ENCODE results near the gene HID1. TPM values are rescaled to one million over a fixed set of nuclear protein-coding genes. Genes with fewer than 3 reads are reported as not detected.

HID1 gene
- polyA plus RNA-seq, 2 of the 4 experiments (the other 2 are of a cell fraction) = 5.2 to 11.7 TPM

DNA sequence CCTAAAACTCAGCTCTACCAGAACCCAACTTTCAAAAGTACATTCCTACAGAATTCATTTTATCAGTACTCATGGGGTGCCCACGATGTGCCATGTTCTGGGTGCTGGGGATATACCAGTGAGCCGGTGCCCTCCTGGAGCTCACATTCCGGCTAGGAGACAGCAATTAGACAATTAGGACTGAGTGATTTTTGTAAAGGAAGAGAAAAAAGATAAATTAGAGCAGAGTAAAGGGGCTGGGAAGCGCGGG lies 39.5 kb upstream of the HID1 start (continued):
- no peak for TF ChIP-seq BHLHE40 (IDR thresholded peaks at IDR 0.05; ENCODE audit: low read depth, low read length)

- Histone ChIP-seq H3K4me3 (peak overlapping the region; percentile 76), H3K4me2 (peak overlapping the region; percentile 96), H3K27ac (peak overlapping the region; percentile 85 to 92), H3K9me3 (no peaks in the 10 kb centered on the region), H3K4me1 (peaks cover 18% of the 10 kb centered on the region)
- ATAC-seq (peak; percentile 8 to 13; a peak in 3 of 6 replicates), FAIRE-seq (no peak), DNase-seq (ENCODE audit: low read depth in 1 of 2, low spot score in 1 of 2) (no peak)
- POLR2A ChIA-PET = interaction anchor here (0.7 to 4.0 kb wide), 19 partner anchors 8 to 278 kb away, joined by 3 to 107 read pairs (median 11); partner anchors contain the start of genes ATP5PD, CDR2L, FDXR and HID1
- TF ChIP-seq ZSCAN20 (CRISPR knock-in tag; IDR thresholded peaks at IDR 0.05) (no peak), REST (IDR thresholded peaks at IDR 0.05) (no peak)
- 72% methylated on average over 13 of the region's 13 CpGs for WGBS (ENCODE audit: missing lambda C conversion rate)
- CTCF ChIA-PET = interaction anchor here (0.7 to 19.2 kb wide), 27 partner anchors 8 to 220 kb away, joined by 3 to 404 read pairs (median 6); partner anchors contain the start of genes CDR2L, HID1, NT5C and OTOP2
Measured at GRCh38 chr17:75011401-75012095, 39.0 kb upstream of the HID1 start.

GRCh38 chr17:75010683-75011400 lies 38.3 kb upstream of the HID1 start:
- Histone ChIP-seq H3K4me2 (no peak overlapping the region), H3K4me1 (peaks cover 18% of the 10 kb centered on the region), H3K27ac (no peak overlapping the region), H3K9me3 (no peaks in the 10 kb centered on the region), H3K4me3 (no peak overlapping the region)
- TF ChIP-seq ZNF302 (CRISPR knock-in tag; IDR thresholded peaks at IDR 0.05) = no peak
- no peak for TF ChIP-seq CBX2 (IDR thresholded peaks at IDR 0.05; ENCODE audit: borderline replicate concordance, low read depth)
- no peak for TF ChIP-seq BCL3 (IDR thresholded peaks at IDR 0.05)
- no peak for TF ChIP-seq USF2 (IDR thresholded peaks at IDR 0.05)
- TF ChIP-seq SREBF2 (IDR thresholded peaks at IDR 0.05) = no peak
- no peak for TF ChIP-seq CHD4 (IDR thresholded peaks at IDR 0.05; ENCODE audit: borderline replicate concordance)
- TF ChIP-seq POLR2A (IDR thresholded peaks at IDR 0.05; ENCODE audit: low read length) = no peak
- FAIRE-seq (no peak), DNase-seq (ENCODE audit: low read depth in 1 of 2, low spot score in 1 of 2) (peak in 1 of 2 experiments; percentile 64), ATAC-seq (no peak)
- CTCF ChIA-PET = interaction anchor here (1.1 to 19.2 kb wide), 15 partner anchors 9 to 191 kb away, joined by 3 to 404 read pairs (median 14); partner anchors contain the start of genes CDR2L, HID1, NT5C and OTOP2
- POLR2A ChIA-PET = interaction anchor here (0.7 to 4.0 kb wide), 9 partner anchors 14 to 129 kb away, joined by 4 to 107 read pairs (median 24); partner anchors contain the start of genes ATP5PD, CDR2L, HID1 and KCTD2
- 75% methylated on average over 8 of the region's 8 CpGs for WGBS (ENCODE audit: missing lambda C conversion rate)

GRCh38 chr17:75009139-75009724 lies 36.7 kb upstream of the HID1 start:
- Histone ChIP-seq H3K27ac (no peak overlapping the region), H3K9me3 (no peaks in the 10 kb centered on the region), H3K4me3 (no peak overlapping the region), H3K4me2 (no peak overlapping the region), H3K4me1 (peaks cover 18% of the 10 kb centered on the region)
- 67% methylated on average over 2 of the region's 2 CpGs for WGBS (ENCODE audit: missing lambda C conversion rate)
- FAIRE-seq = no peak
- CTCF ChIA-PET = interaction anchor here (0.8 to 19.2 kb wide), 7 partner anchors 10 to 227 kb away, joined by 3 to 404 read pairs (median 6); partner anchors contain the start of genes CDR2L and HID1
- no peak for ATAC-seq
- POLR2A ChIA-PET = interaction anchor here (0.9 to 1.1 kb wide), 2 partner anchors 21 to 47 kb away, joined by 3 read pairs; no protein-coding TSS in a partner anchor
- DNase-seq (ENCODE audit: low read depth in 1 of 2, low spot score in 1 of 2) = no peak
- TF ChIP-seq CEBPB (IDR thresholded peaks at IDR 0.05) (no peak), HOXB5 (CRISPR knock-in tag; IDR thresholded peaks at IDR 0.05) (no peak), HOXB13 (CRISPR knock-in tag; IDR thresholded peaks at IDR 0.05; ENCODE audit: low read depth) (no peak), FOXS1 (CRISPR knock-in tag; IDR thresholded peaks at IDR 0.05) (no peak), PBX3 (IDR thresholded peaks at IDR 0.05) (no peak), PHF8 (IDR thresholded peaks at IDR 0.05; ENCODE audit: borderline replicate concordance, low read depth) (no peak), RARB (CRISPR knock-in tag; IDR thresholded peaks at IDR 0.05) (no peak), HOXA7 (CRISPR knock-in tag; IDR thresholded peaks at IDR 0.05) (no peak), KDM1A (IDR thresholded peaks at IDR 0.05; ENCODE audit: low read depth) (no peak), JUN (IDR thresholded peaks at IDR 0.05) (no peak), CBX8 (IDR thresholded peaks at IDR 0.05) (no peak), POLR2A (IDR thresholded peaks at IDR 0.05; ENCODE audit: low read length) (no peak), ESRRA (IDR thresholded peaks at IDR 0.05; ENCODE audit: borderline replicate concordance, low read length) (no peak)
- TF ChIP-seq, protein P1, sequence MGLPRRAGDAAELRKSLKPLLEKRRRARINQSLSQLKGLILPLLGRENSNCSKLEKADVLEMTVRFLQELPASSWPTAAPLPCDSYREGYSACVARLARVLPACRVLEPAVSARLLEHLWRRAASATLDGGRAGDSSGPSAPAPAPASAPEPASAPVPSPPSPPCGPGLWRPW (IDR thresholded peaks at IDR 0.05) = no peak

Measured in A549 (cell line).